ENCODE measurements around the gene NR6A1. TPM values are rescaled to one million over a fixed set of nuclear protein-coding genes. Genes with fewer than 3 reads are reported as not detected.

Gene NR6A1
- total RNA-seq, 1 experiment from 2014 or later = 99.3 TPM

DNA sequence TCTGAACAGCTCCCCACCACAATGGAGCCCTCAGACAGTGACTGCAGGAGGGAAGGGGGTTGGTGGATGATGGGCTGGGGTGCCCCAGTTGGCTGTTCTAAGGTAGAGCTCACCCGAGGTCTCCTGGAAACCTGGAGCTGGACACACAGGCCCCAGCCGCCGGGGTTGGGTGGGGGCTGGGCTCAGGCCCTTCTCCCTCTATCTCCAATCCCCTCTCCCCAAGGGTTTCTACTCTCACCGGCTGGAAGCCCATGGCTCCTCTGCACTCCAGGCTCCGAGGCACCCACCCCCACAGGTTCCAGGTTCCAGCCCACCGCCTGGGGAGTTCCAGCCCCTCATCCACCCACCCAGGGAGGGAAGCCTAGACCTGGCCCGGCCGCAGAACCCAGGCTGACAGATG is 264.7 kb downstream of the NR6A1 start:
- Histone ChIP-seq H2BK120ac (ENCODE audit: low read depth, low read length, poor library complexity, severe bottlenecking) (no peak overlapping the region), H3K27ac (ENCODE audit: insufficient read length, low read depth, low read length) (no peak overlapping the region), H2BK12ac (ENCODE audit: insufficient read length, low read depth, low read length) (no peak overlapping the region), H3K56ac (ENCODE audit: insufficient read length, low read depth, low read length) (no peak overlapping the region), H2BK15ac (ENCODE audit: low read depth, low read length) (no peak overlapping the region), H4K91ac (ENCODE audit: insufficient read length, low read depth, low read length) (no peak overlapping the region), H2BK5ac (ENCODE audit: insufficient read length, low read length) (no peak overlapping the region), H3K4ac (ENCODE audit: low read depth, low read length) (no peak overlapping the region), H4K8ac (replicated peaks; ENCODE audit: insufficient read length, low read depth, low read length) (no peak overlapping the region), H3K18ac (ENCODE audit: insufficient read length, low read depth, low read length) (no peak overlapping the region), H3K23ac (ENCODE audit: insufficient read length, low read depth, low read length) (no peak overlapping the region), H3K27me3 (ENCODE audit: insufficient read depth, low read length) (peaks cover 33% of the 10 kb centered on the region), H3K4me2 (ENCODE audit: insufficient read depth, insufficient read length, low read length) (no peak overlapping the region), H4K20me1 (ENCODE audit: control insufficient read depth, insufficient read depth, insufficient read length) (no peaks in the 10 kb centered on the region), H3K79me2 (ENCODE audit: insufficient read depth, low read length) (no peaks in the 10 kb centered on the region), H3K4me1 (ENCODE audit: insufficient read depth, low read length) (peaks cover 4% of the 10 kb centered on the region; the same call in 1 of the 2 replicates), H3K23me2 (ENCODE audit: insufficient read length, low read depth, low read length, poor library complexity, severe bottlenecking) (peaks cover 6% of the 10 kb centered on the region), H4K5ac (ENCODE audit: insufficient read length, low read depth, low read length) (no peak overlapping the region), H3K79me1 (ENCODE audit: insufficient read depth, low read depth, low read length, poor library complexity, severe bottlenecking) (no peaks in the 10 kb centered on the region), H2AK5ac (ENCODE audit: insufficient read length, low read length) (no peak overlapping the region), H3T11ph (ENCODE audit: low read length) (no peak overlapping the region), H2BK20ac (ENCODE audit: low read depth, low read length, poor library complexity, severe bottlenecking) (no peak overlapping the region), H2AFZ (ENCODE audit: low read length) (no peak overlapping the region), H3K14ac (ENCODE audit: insufficient read depth, low read length) (no peak overlapping the region), H3K9me3 (ENCODE audit: control insufficient read depth, low read depth, low read length) (no peaks in the 10 kb centered on the region), H3K9ac (ENCODE audit: extremely low read depth, insufficient read length, low read length) (no peak overlapping the region)
- Mint-ChIP-seq H3K9me3 (peaks cover 0 to 8% of the 10 kb centered on the region in 2 experiments; a peak in 3 of 5 replicates), H3K27ac (no peak overlapping the region), H3K36me3 (ENCODE audit: insufficient read depth in 1 of 3, low read depth in 3 of 3) (peaks cover 0 to 2% (median 0%) of the 10 kb centered on the region in 3 experiments; a peak in 1 of 7 replicates), H3K4me1 (peaks cover 6 to 29% of the 10 kb centered on the region in 2 experiments), H3K4me3 (no peak overlapping the region; a peak in 1 of 5 replicates), H3K27me3 (ENCODE audit: low read depth) (peaks cover 50% of the 10 kb centered on the region)
- no CpG with 5 or more reads among the region's 8 CpGs for WGBS (ENCODE audit: extremely low coverage, insufficient read length, low lambda C conversion rate)
- TF ChIP-seq, protein P1, sequence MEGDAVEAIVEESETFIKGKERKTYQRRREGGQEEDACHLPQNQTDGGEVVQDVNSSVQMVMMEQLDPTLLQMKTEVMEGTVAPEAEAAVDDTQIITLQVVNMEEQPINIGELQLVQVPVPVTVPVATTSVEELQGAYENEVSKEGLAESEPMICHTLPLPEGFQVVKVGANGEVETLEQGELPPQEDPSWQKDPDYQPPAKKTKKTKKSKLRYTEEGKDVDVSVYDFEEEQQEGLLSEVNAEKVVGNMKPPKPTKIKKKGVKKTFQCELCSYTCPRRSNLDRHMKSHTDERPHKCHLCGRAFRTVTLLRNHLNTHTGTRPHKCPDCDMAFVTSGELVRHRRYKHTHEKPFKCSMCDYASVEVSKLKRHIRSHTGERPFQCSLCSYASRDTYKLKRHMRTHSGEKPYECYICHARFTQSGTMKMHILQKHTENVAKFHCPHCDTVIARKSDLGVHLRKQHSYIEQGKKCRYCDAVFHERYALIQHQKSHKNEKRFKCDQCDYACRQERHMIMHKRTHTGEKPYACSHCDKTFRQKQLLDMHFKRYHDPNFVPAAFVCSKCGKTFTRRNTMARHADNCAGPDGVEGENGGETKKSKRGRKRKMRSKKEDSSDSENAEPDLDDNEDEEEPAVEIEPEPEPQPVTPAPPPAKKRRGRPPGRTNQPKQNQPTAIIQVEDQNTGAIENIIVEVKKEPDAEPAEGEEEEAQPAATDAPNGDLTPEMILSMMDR (conservative IDR thresholded peaks at IDR 0.05) = no peak
- no peak for DNase-seq

Measured in H9 (cell line).